Progenitor cell of endocrine pancreas (in vitro differentiated cells): ENCODE results near the gene SMIM11. TPM values are rescaled to one million over a fixed set of nuclear protein-coding genes. Genes with fewer than 3 reads are reported as not detected.

Experiments used
- DNase-seq: peaks from one replicate; pipeline ENCODE4 v3.0.0; 2021; ENCODE audit warnings: low spot score; ENCODE audit not compliant: unreplicated experiment
- H3K27ac Mint-ChIP-seq: 2 replicates; pipeline ENCODE4 v1.8.0; 2021; ENCODE audit warnings: mild to moderate bottlenecking, moderate library complexity, mixed read lengths
- H3K27me3 Mint-ChIP-seq: 2 replicates; pipeline ENCODE4 v1.8.0; 2021; ENCODE audit warnings: mixed read lengths
- H3K36me3 Mint-ChIP-seq: 2 replicates; pipeline ENCODE4 v1.8.0; 2022; ENCODE audit warnings: mixed read lengths; ENCODE audit not compliant: insufficient read depth
- H3K4me1 Mint-ChIP-seq: 2 replicates; pipeline ENCODE4 v1.8.0; 2021; ENCODE audit warnings: low read depth, mixed read lengths
- H3K4me3 Mint-ChIP-seq: 2 replicates; pipeline ENCODE4 v1.8.0; 2021; ENCODE audit warnings: low read depth, mild to moderate bottlenecking, moderate library complexity, mixed read lengths
- H3K9me3 Mint-ChIP-seq: 2 replicates; pipeline ENCODE4 v1.8.0; 2021; ENCODE audit warnings: low read depth, mixed read lengths
- CTCF ChIP-seq: fragments of 200-600 bp; sonication (generic); IDR thresholded peaks from one replicate; pipeline ENCODE4 v1.5.0; 2021; ENCODE audit warnings: antibody characterized with exemption, mild to moderate bottlenecking; ENCODE audit not compliant: unreplicated experiment
- total RNA-seq: library from RNA; stranded (reverse); gene quantifications from 2 replicates; pipeline ENCODE4 v1.2.1, GENCODE V29; 2021

The SMIM11 gene
- total RNA-seq, 1 donor from 2014 or later = 22.7 TPM

GRCh38 chr21:34345091-34345871, 30.0 kb upstream of the SMIM11 start:
- peaks cover 2% of the 10 kb centered on the region for H3K27me3 Mint-ChIP-seq
- H3K27ac Mint-ChIP-seq = no peak overlapping the region
- no peaks in the 10 kb centered on the region for H3K36me3 Mint-ChIP-seq
- H3K4me3 Mint-ChIP-seq = no peak overlapping the region
- no peaks in the 10 kb centered on the region for H3K9me3 Mint-ChIP-seq
- TF ChIP-seq CTCF = no peak
- H3K4me1 Mint-ChIP-seq = no peaks in the 10 kb centered on the region
- DNase-seq = no peak

- Mint-ChIP-seq H3K36me3 (no peaks in the 10 kb centered on the region), H3K4me3 (no peak overlapping the region), H3K4me1 (no peaks in the 10 kb centered on the region), H3K9me3 (no peaks in the 10 kb centered on the region), H3K27ac (no peak overlapping the region), H3K27me3 (peaks cover 2% of the 10 kb centered on the region)
- no peak for TF ChIP-seq CTCF
- no peak for DNase-seq
Observed at GRCh38 chr21:34345892-34346291, 29.4 kb upstream of the SMIM11 start.

GRCh38 chr21:34348890-34349519, 26.3 kb upstream of the SMIM11 start:
- no peak for DNase-seq
- H3K4me1 Mint-ChIP-seq = no peaks in the 10 kb centered on the region
- no peak for TF ChIP-seq CTCF
- peaks cover 6% of the 10 kb centered on the region for H3K27me3 Mint-ChIP-seq
- H3K9me3 Mint-ChIP-seq = no peaks in the 10 kb centered on the region
- no peak overlapping the region for H3K27ac Mint-ChIP-seq
- no peaks in the 10 kb centered on the region for H3K36me3 Mint-ChIP-seq
- H3K4me3 Mint-ChIP-seq = no peak overlapping the region

GRCh38 chr21:34351786-34352241, 23.5 kb upstream of the SMIM11 start:
- H3K36me3 Mint-ChIP-seq = no peaks in the 10 kb centered on the region
- peak; percentile 38 for DNase-seq
- no peaks in the 10 kb centered on the region for H3K9me3 Mint-ChIP-seq
- peak; percentile 79 for TF ChIP-seq CTCF
- peaks cover 11% of the 10 kb centered on the region for H3K27me3 Mint-ChIP-seq
- H3K4me1 Mint-ChIP-seq = no peaks in the 10 kb centered on the region
- no peak overlapping the region for H3K27ac Mint-ChIP-seq
- H3K4me3 Mint-ChIP-seq = no peak overlapping the region

GRCh38 chr21:34352556-34352955, 22.8 kb upstream of the SMIM11 start:
- Mint-ChIP-seq H3K27ac (no peak overlapping the region), H3K4me1 (no peaks in the 10 kb centered on the region), H3K27me3 (peaks cover 11% of the 10 kb centered on the region), H3K36me3 (no peaks in the 10 kb centered on the region), H3K4me3 (no peak overlapping the region), H3K9me3 (no peaks in the 10 kb centered on the region)
- DNase-seq = no peak
- no peak for TF ChIP-seq CTCF
